ENCODE data around the gene CDH4.

Gene CDH4

DNA sequence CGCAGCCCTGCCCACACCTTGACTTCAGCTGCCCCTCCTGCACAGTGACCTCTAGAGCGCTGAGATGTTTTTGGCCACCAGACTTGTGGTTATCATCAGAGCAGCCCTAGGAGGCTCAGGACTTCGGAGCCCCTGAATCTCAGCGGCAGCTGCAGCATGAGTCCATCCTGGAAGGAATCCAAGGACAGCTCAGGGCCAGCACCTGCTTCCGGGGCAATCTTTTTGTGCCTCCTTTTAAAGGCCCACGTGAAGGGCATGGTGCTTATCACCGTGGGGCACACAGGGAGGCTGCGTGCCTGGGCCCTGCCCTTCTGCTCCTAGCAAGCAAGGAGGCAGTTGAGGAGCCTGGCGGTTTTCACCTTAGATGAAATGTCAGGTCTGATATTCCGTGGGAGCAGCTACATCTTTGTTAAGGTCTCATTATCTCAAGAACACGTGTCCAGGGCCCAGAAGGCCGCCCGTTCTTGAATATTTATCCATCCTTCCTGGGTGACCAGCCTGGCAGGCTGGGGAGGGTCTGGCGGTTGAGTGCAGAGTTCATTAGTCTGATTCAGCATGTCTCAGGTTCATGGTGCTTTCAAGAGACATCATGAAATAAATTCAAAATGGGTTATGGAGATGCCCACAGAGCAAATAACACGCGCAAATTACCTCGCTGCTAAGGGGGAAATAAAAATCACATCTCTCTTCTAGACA is 421.2 kb downstream of the CDH4 start:
- peak; percentile 17 for DNase-seq (ENCODE audit: low spot score)

DNA sequence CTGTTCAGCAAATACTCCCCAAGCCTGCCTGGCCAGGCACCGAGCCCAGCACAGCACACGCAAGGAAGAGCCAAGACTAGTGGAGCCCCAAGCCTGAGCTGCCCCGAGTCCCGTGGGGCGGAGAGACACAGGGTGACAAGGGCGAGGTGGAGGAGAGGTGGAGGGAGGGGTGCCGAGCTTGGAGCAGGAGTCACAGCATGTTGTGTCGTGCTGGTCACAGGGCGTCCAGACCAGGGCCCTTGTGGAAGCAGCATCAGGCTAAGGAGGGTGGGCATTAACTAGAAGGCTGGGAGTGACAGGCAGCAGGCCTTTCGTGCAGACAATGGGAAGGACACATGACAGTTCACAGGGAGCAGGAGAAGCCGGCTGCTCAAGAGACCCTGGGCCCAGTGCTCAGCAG is 422.1 kb downstream of the CDH4 start:
- DNase-seq (ENCODE audit: low spot score), result no peak

- no peak for DNase-seq (ENCODE audit: low spot score)
These were observed 422.6 kb downstream of the CDH4 start for GRCh38 chr20:61674688-61675087.

GRCh38 chr20:61677928-61678327 is 425.9 kb downstream of the CDH4 start:
- DNase-seq (ENCODE audit: low spot score), result no peak

- DNase-seq (ENCODE audit: low spot score), result no peak
These were observed 426.4 kb downstream of the CDH4 start for GRCh38 chr20:61678437-61678836.

DNA sequence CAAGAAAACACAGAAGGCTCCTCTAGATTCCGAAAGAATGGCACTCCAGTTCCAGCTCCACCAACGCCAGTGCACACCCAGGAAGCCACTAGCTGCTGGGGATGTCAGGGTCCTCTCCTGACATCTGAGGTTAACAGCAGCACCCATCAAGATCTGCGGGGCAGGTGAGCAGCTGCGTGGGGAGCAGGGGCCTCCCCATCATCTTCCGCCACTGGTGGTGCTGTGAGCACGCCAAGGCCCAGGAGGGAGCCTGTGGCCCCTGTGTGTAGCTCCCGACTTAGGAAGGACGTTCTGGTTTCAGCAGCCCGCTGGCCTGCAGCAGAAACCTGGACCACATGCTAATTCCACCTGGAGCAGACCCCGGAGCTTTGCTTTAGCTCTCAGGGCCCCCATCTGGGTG is 427.4 kb downstream of the CDH4 start:
- no peak for DNase-seq (ENCODE audit: low spot score)

GRCh38 chr20:61680096-61680495 is 428.0 kb downstream of the CDH4 start:
- no peak for DNase-seq (ENCODE audit: low spot score)

DNA sequence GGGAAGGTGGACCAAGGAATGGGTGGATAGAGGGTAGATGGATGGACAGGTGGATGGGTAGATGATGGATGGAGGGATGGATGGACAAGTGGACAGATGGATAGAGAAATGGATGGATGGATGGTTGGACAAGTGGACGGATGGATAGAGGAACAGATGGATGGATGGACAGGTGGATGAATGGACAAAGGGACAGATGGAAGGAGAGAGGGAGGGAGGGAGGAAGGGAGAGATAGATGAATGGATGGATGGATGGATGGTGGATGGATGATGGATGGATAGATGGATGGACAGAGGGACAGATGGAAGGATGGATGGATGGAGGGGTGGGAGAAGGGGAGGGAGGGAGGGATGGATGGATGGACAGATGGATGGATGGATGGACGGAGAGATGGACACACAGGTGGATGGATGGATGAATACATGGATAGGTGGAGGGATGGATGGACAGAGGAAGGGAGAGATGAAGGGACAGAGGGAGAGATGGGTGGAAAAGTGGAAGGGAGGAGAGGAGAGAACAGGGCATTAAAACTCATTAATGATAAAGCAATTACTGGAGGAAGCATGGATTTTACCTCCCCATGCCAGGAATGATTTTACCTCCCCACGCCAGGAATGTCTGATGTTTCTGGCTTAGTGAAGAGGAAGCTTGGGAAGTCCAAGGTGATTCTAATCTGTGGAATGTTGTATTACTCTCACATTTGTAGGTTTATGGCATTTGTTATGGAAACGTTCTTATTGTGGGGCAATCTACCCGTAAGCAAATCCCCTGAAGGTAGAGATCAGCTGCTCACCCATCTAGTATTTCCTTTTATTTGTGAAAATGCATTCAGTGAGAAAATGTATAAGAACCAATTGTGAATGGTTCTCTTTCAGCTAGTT is 430.3 kb downstream of the CDH4 start:
- no peak for DNase-seq (ENCODE audit: low spot score)

DNA sequence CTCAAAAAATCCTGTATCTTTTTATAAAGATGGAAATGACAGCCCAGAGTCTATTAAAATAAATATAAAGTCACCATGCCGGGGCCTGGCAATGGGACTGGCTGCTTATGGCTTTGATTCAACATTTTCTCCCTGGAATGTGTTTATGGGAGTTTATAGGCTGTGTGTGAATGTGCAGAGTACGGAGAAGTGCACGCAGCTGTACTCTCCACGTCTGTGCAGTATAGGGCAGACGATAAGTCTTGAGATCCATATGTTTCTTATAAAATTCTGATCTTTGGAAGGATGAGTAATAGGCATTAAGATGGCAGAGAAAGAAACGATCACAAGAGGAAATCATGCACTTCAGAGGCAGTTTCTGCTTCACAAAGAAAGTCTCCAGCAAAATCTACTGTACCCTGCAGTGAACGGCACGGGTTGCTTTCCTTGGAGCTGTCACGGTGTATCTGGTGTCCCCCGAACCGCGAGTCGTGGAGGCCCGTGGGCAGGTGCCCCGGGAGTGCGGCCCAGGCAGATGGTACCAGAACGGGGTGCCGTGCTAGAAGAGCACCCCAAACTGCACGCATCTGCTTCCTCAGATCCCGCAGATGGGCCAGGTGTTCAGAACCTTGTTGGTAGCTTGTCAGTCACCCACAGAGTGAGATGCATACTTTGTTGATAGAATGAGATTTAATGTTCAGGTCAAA is 431.1 kb downstream of the CDH4 start:
- no peak for DNase-seq (ENCODE audit: low spot score)

- no peak for DNase-seq (ENCODE audit: low spot score)
These were observed 431.7 kb downstream of the CDH4 start for GRCh38 chr20:61683721-61684120.

DNA sequence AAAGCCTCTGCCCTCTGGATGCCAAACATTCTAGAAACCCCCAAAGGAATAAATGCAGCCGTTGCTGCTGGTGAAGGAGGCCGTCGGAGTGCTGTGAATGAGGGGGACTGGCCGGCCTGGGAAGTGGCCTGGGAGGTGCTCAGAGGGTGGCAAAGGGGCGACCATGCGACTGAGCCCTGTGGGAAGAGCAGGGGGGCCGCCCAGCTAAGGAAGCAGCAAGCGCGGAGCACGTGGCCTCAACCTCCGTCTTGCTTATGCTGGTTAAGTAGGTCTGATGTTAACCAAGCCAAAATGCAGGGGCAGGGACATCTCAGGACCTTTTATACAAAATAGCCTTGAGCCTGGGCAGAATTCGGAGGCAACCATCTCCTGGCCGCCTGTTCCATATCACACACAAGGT is 432.1 kb downstream of the CDH4 start:
- no peak for DNase-seq (ENCODE audit: low spot score)

DNA sequence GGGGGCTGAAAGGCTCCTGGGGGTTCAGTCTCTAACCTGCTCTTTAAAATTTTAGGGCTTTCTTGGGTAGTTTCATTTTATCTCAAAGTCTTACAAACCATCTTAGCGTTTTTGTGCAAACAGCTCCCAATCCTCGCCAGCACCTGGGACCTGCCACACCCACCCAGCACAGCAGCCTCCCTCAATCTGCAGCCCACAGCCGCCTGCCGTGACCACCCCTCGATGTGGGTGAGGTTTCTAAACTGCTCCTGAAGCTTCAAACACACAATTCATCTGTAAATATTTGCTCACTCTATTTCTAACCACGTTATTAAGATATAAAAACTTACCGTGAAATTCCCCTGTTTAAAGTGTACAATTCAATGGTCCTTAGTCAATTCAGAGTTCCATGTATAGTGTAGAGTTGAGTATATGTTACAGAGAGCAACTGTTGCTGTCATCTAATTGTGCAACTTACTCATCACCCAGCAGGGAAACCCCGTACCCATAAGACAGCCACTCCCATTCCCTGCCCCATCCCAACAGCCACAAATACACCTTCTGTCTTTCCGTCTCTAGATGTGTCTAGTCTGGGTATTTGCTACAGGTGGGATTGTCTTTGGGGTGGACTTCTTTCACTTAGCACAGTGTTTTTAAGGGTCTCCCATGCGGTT is 432.6 kb downstream of the CDH4 start:
- DNase-seq (ENCODE audit: low spot score), result no peak

DNA sequence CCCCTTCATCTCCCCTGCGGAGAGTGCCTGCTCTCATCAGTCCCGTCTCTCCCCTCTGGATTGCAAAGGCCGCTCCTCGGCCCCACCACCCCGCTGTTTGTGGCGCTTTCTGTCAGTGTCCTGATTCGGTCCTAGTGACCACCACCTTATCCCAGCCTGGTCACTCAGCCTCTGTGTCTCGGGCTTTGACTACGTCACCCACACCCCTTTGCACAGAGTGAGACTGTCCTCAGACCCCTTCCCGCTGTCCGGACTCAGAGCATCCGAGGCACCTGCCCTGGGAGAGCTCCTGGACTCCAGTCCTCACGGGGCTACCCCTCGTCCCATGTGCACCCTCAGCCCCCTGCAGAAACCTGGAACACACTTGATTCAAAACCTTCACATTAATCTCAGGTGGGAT is 433.4 kb downstream of the CDH4 start:
- no peak for DNase-seq (ENCODE audit: low spot score)

DNA sequence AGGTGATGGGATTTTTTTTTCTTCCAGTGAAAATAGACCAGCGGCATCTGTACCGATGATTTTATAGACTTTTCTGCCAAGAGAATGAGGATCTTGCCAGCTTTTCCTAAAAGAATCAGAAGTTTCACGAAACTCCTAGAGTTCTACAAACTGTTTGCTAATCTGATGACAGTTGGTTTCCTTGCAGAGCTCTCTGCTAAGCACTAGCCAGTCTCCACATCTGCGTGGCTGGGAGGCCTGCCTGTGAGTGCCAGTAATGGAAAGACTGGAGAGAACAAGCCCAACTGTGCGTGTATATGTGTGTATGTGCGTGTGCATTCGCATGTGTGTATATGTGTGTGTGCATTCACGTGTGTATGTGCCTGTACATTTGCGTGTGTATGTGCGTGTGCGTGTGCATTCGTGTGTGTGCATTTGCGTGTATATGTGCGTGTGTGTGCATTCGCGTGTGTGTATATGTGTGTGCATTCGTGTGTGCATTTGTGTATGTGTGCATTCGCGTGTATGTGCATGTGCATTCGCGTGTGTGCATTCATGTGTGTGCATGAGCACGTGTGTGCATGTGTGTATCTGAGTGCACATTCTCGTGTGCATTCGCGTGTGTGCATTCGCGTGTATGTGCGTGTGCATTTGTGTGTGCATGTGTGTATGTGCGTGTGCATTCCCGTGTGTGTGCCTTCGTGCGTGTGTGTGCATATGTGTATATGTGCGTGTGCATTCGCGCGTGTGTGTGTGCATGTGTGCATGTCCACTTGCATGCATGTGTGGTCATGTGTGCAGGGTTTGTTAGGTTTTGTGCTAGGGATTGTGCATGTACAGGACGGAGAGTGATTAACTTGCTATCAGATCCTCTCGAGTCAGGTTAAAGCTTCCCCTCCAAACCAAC is 434.2 kb downstream of the CDH4 start:
- no peak for DNase-seq (ENCODE audit: low spot score)

DNA sequence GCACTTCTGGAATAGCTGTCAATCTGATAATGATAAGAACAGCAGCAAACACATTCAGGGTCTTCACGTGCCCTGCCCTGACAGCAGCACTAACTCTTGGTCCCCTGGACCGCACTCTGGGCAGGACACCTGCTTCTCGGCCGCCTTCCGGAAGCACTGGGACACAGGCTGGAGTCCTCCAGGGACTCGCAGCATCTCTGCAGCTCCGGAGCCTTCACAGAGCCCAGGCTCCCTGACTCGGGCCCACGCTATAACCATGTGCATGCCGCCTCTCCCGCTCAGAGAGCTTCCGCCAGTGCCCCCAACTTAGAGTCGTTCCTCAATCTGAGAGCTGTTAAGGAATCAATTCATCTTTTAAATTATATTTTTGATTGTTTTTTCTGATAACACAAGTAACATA is 436.4 kb downstream of the CDH4 start:
- no peak for DNase-seq (ENCODE audit: low spot score)

GRCh38 chr20:61690150-61690549 is 438.1 kb downstream of the CDH4 start:
- no peak for DNase-seq (ENCODE audit: low spot score)

- DNase-seq (ENCODE audit: low spot score), result peak; percentile 10
These were observed 439.2 kb downstream of the CDH4 start for GRCh38 chr20:61690993-61691838.

GRCh38 chr20:61691978-61692377 is 439.9 kb downstream of the CDH4 start:
- DNase-seq (ENCODE audit: low spot score), result no peak

DNA sequence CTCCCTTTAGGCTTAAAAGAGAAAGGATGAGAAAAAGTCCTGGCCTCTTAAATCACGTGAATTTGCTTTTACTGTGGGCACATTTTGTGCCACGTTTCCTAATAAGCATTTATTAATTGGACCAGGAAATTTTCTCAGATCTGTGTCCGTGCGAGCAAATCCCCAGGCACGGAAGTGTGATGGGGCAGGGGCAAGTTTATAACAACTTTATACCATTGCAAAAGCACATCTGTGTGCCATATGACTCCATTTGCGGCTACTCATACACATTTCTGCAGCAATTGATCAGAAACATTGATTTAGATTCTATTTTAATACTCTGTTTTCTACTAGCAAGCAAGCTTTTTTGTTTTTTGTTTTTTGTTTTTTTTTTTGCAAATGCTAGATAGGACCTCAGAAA is 440.4 kb downstream of the CDH4 start:
- DNase-seq (ENCODE audit: low spot score), result no peak

GRCh38 chr20:61693055-61693600 is 441.1 kb downstream of the CDH4 start:
- DNase-seq (ENCODE audit: low spot score), result no peak
